ENCODE results near the gene HS3ST6.

The HS3ST6 gene

DNA sequence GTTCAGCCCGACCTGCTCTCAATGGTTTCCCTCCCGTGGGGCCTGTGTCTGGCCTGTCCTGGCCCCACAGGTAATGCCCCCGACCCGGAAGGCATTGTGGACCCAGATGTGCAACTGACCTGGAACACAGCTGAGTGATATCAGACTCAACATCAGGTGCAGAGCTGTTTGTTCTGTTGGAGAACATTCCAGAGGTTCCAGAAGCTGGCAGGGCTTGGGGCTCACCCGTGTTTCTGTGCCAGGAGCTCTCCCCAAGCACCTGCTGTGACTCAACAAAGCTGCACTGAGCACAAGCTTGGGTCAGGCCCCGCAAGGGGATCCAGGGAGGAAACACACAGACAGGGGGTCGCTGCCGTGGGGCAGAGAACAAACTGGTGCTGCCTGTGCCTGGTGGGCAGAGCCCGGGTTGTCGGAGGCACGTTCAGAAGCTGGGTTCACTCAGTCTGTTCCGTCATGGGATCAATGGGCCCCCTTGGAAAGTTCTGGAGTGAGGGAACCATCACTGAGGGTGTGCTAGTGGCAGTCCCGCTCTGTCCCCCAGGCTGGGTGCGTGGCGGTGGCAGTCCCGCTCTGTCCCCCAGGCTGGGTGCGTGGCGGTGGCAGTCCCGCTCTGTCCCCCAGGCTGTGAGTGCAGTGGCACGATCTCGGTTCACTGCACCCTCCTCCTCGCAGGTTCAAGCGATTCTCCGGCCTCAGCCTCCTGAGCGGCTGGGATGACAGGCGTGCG, 22.1 kb downstream of the HS3ST6 start:
- in situ Hi-C loops (cut with HindIII; ENCODE audit: low sequenced_read_pairs) = no loop called here
- TF ChIP-seq, protein P1, sequence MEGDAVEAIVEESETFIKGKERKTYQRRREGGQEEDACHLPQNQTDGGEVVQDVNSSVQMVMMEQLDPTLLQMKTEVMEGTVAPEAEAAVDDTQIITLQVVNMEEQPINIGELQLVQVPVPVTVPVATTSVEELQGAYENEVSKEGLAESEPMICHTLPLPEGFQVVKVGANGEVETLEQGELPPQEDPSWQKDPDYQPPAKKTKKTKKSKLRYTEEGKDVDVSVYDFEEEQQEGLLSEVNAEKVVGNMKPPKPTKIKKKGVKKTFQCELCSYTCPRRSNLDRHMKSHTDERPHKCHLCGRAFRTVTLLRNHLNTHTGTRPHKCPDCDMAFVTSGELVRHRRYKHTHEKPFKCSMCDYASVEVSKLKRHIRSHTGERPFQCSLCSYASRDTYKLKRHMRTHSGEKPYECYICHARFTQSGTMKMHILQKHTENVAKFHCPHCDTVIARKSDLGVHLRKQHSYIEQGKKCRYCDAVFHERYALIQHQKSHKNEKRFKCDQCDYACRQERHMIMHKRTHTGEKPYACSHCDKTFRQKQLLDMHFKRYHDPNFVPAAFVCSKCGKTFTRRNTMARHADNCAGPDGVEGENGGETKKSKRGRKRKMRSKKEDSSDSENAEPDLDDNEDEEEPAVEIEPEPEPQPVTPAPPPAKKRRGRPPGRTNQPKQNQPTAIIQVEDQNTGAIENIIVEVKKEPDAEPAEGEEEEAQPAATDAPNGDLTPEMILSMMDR (IDR thresholded peaks at IDR 0.05; ENCODE audit: low read depth, low read length) = no peak
- DNase-seq (ENCODE audit: low read depth, low spot score) = no peak
- H3K4me3 ChIP-seq (ENCODE audit: low read depth, low read length) = no peak overlapping the region

DNA sequence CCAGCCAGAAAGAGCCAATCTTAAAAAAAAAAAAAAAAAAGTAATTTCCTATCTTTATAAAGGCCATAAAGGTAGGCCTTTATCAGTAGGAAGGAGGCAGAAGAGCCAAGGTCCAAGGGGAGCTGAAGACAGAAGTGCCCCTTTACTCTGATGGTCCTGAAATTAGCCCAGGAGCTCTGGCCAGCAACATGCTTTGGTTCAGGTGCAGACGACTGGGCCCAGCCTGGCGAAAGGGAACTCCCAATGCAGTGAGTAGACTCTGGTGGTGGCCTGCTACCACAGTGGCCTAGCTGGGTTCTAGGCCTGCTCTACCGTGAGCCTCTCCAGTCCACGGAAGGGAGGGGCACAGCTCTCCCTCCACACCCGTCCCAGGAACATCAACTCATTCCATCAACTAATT, 23.1 kb downstream of the HS3ST6 start:
- TF ChIP-seq, protein P1 (IDR thresholded peaks at IDR 0.05; ENCODE audit: low read depth, low read length) = no peak
- in situ Hi-C loops (cut with HindIII; ENCODE audit: low sequenced_read_pairs) = no loop called here

DNA sequence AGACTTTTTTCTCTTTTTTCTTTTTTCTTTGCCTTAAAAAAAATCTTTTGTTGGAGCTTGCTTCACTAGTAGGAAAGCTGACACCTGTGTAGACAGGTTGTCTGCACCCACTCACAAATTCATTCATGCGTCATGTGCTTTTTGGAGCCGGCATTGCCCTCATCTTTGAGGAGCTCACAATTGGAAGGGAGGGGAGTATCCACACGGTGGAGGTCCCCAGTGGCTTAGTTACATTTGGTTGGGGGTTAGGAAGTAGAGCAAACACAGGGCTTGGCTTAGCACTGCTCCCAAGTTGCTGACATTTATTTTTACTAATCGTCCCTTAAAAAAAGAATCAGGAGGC, 27.5 kb downstream of the HS3ST6 start:
- no peak for DNase-seq (ENCODE audit: low read depth, low spot score)
- TF ChIP-seq, protein P1 (IDR thresholded peaks at IDR 0.05; ENCODE audit: low read depth, low read length) = no peak
- no peak overlapping the region for H3K4me3 ChIP-seq (ENCODE audit: low read depth, low read length)
- in situ Hi-C loops (cut with HindIII; ENCODE audit: low sequenced_read_pairs) = no loop called here

More for the DNA sequence above, 23.1 kb downstream of the HS3ST6 start:
- no peak for DNase-seq (ENCODE audit: low read depth, low spot score)
- H3K4me3 ChIP-seq (ENCODE audit: low read depth, low read length) = no peak overlapping the region

DNA sequence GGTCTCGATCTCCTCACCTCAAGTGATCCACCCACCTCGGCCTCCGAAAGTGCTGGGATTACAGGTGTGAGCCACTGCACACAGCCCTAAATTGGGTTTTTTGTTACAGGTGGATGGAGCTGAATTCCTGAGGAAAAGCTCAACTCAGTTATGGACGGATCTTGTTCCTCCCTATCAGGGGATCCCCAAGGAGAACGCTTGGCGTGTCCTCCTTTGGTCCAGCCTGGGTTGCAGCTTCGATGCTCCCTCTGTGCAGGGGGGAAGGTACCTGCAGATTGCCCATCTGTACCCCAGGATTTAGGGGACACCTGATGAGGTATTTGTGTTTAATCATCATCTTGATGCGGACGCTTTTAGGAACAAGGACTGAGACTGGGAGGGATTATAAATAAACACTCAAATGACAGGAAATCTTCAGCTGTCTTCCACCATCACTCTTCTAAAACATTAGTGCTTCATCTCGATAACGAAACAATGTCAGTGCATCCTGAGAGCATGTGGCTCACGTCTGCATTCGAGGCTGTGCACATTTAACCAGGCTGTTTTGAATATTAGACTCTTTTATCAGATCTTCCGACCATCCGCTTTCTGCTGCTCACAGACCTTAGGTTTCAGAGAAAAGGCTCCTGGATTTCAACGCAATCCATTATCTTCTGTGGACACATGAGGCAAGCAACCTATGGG, 28.0 kb downstream of the HS3ST6 start:
- H3K4me3 ChIP-seq (ENCODE audit: low read depth, low read length) = no peak overlapping the region
- TF ChIP-seq, protein P1 (IDR thresholded peaks at IDR 0.05; ENCODE audit: low read depth, low read length) = no peak
- DNase-seq (ENCODE audit: low read depth, low spot score) = no peak
- in situ Hi-C loops (cut with HindIII; ENCODE audit: low sequenced_read_pairs) = no loop called here

DNA sequence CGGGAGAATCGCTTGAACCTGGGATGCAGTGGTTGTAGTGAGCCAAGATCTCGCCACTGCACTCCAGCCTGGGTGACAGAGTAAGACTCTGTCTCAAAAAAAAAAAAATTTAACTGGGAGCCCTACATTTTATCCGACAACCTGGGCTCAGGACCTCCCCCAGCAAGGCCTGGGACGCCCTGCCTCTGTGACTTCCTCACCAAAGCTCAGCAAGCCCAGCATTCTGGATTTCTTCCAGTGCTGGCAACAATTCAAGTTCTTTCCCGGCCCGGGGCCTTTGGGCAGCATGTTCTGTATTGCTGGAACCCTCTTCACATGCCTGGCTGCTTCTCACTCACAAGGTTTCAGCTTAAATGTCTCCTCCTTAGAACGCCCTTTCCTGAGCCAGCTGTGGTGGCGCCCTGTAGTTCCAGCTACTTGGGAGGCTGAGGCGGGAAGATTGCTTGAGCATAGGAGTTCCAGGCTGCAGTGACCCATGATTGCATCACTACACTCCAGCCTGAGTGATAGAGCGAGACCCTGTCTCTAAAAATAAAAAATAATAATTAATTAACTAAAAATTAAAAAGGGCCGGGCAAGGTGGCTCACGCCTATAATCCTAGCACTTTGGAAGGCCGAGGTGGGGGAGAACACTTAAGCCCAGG, 30.4 kb downstream of the HS3ST6 start:
- in situ Hi-C loops (cut with HindIII; ENCODE audit: low sequenced_read_pairs) = no loop called here
- no peak for DNase-seq (ENCODE audit: low read depth, low spot score)
- H3K4me3 ChIP-seq (ENCODE audit: low read depth, low read length) = no peak overlapping the region
- TF ChIP-seq, protein P1 (IDR thresholded peaks at IDR 0.05; ENCODE audit: low read depth, low read length) = no peak

DNA sequence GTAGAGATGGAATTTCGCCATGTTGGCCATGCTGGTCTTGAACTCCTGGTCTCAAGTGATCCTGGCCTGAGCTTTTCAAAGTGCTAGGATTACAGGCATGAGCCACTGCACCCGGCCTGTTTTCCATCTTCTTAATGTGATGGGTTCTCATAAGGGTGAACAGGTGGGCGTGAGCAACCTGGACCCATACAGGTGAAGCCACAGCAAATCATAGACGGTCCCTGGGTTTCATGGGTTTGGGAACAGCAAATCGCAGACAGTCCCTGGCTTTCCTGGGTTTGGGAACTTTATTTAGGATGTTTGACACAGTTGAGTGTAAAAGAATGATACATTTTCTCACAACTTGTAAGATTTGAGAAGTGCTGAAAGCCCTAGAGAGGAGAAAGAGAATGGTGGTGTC, 33.3 kb downstream of the HS3ST6 start:
- no peak overlapping the region for H3K4me3 ChIP-seq (ENCODE audit: low read depth, low read length)
- no peak for DNase-seq (ENCODE audit: low read depth, low spot score)
- TF ChIP-seq, protein P1 (IDR thresholded peaks at IDR 0.05; ENCODE audit: low read depth, low read length) = no peak
- in situ Hi-C loops (cut with HindIII; ENCODE audit: low sequenced_read_pairs) = no loop called here
